SK-N-DZ (cell line): ENCODE data around the gene PATL2. TPM values are rescaled to one million over a fixed set of nuclear protein-coding genes. Genes with fewer than 3 reads are reported as not detected.
A peak's percentile ranks its signal among the peaks of the same experiment; 100 is the strongest.
"Not testable (repeated sequence)": the region's sequence is repeated elsewhere in the genome, so short reads cannot be mapped to it uniquely, and the experiment has no call there.

Experiments used
- DNase-seq: peaks from one replicate; pipeline ENCODE4 v3.0.0-alpha.2; 2015; ENCODE audit warnings: low spot score
- polyA plus RNA-seq, 2 experiments: library from polyadenylated mRNA; depleted of rRNA; stranded (reverse); fragments of >200 nt; gene quantifications; 2 replicates each; pipeline ENCODE4 v1.2.3, GENCODE V29; 2014

The PATL2 gene
- 0.21 TPM in 1 of 2 replicates, not detected in the other for polyA plus RNA-seq (2014; cell fraction: cytosol; rRNA removed)
- 0.33 and 0.89 TPM in 2 replicates for polyA plus RNA-seq (2014; cell fraction: nucleus; rRNA removed)

GRCh38 chr15:44711096-44711742 is at the start of gene PATL2, which contains the start of gene B2M:
PATL2 (minus strand) TSS chr15:44711323; CDS start chr15:44676490, 34,833 bp downstream.
B2M (plus strand) TSS chr15:44711517; CDS start chr15:44711547, 30 bp downstream.
- peak; percentile 96 for DNase-seq

GRCh38 chr15:44753345-44753744 is 42.2 kb upstream of the PATL2 start:
- DNase-seq = no peak

GRCh38 chr15:44743454-44743853 is 32.3 kb upstream of the PATL2 start:
- DNase-seq = not testable (repeated sequence)

GRCh38 chr15:44739222-44739847 is 28.2 kb upstream of the PATL2 start:
- not testable (repeated sequence) for DNase-seq

- peak; percentile 55 for DNase-seq
These were observed 27.3 kb upstream of the PATL2 start for GRCh38 chr15:44738340-44738984.

GRCh38 chr15:44736181-44736765 is 25.1 kb upstream of the PATL2 start, which contains the start of gene TRIM69:
TRIM69 (plus strand) TSS chr15:44736528; CDS start chr15:44736705, 177 bp downstream.
- DNase-seq = no peak

- peak; percentile 35 for DNase-seq
These were observed 24.5 kb upstream of the PATL2 start for GRCh38 chr15:44735482-44736180.

- no peak for DNase-seq
These were observed 23.8 kb upstream of the PATL2 start for GRCh38 chr15:44734839-44735481.

GRCh38 chr15:44729408-44730127 is 18.4 kb upstream of the PATL2 start:
- DNase-seq = no peak

- DNase-seq = peak; percentile 97
These were observed 17.7 kb upstream of the PATL2 start for GRCh38 chr15:44728576-44729407.

- not testable (repeated sequence) for DNase-seq
These were observed 17.1 kb upstream of the PATL2 start for GRCh38 chr15:44728232-44728575.

- DNase-seq = no peak
These were observed 16.5 kb upstream of the PATL2 start for GRCh38 chr15:44727485-44728231.

- DNase-seq = no peak
These were observed 15.7 kb upstream of the PATL2 start for GRCh38 chr15:44726568-44727484.

GRCh38 chr15:44726136-44726535 is 15.0 kb upstream of the PATL2 start:
- DNase-seq = no peak

GRCh38 chr15:44722011-44722410 is 10.9 kb upstream of the PATL2 start:
- DNase-seq = no peak

- no peak for DNase-seq
These were observed 9.5 kb upstream of the PATL2 start for GRCh38 chr15:44720460-44721176.

GRCh38 chr15:44720000-44720435 is 8.9 kb upstream of the PATL2 start:
- DNase-seq = not testable (repeated sequence)
